ENCODE results near the gene NADSYN1. TPM values are rescaled to one million over a fixed set of nuclear protein-coding genes. Genes with fewer than 3 reads are reported as not detected.

The NADSYN1 gene
- total RNA-seq, 2 experiments from 2014 or later = 79.4 to 88.8 TPM

- POLR2A ChIA-PET = no interaction called here
- no peak for ATAC-seq
Observed at GRCh38 chr11:71466358-71466757, 13.4 kb downstream of the NADSYN1 start.

GRCh38 chr11:71467164-71467563 is 14.2 kb downstream of the NADSYN1 start:
- Mint-ChIP-seq H3K4me1 (no peaks in the 10 kb centered on the region), H3K36me3 (ENCODE audit: low read depth) (peaks cover 23% of the 10 kb centered on the region), H3K9me3 (ENCODE audit: low read depth) (no peaks in the 10 kb centered on the region), H3K4me3 (no peak overlapping the region), H3K27ac (no peak overlapping the region), H3K27me3 (no peaks in the 10 kb centered on the region)
- ChIA-PET POLR2A (interaction anchor here (0.6 kb wide), 1 partner anchor 21 kb away, joined by 3 read pairs; no protein-coding TSS in a partner anchor), CTCF (no interaction called here)
- DNase-seq (no peak), ATAC-seq (no peak)
- intact Hi-C loops (cut with DNase I, micrococcal nuclease) = no loop called here

More at GRCh38 chr11:71466358-71466757, 13.4 kb downstream of the NADSYN1 start:
- CTCF ChIA-PET = no interaction called here
- Mint-ChIP-seq H3K36me3 (ENCODE audit: low read depth) (peaks cover 26% of the 10 kb centered on the region), H3K27ac (no peak overlapping the region), H3K9me3 (ENCODE audit: low read depth) (no peaks in the 10 kb centered on the region), H3K27me3 (no peaks in the 10 kb centered on the region), H3K4me3 (no peak overlapping the region), H3K4me1 (no peaks in the 10 kb centered on the region)
- intact Hi-C loops (cut with DNase I, micrococcal nuclease) = no loop called here
- DNase-seq = no peak

GRCh38 chr11:71470946-71471345 is 17.9 kb downstream of the NADSYN1 start:
- ATAC-seq = no peak

GRCh38 chr11:71472357-71472885 is 19.4 kb downstream of the NADSYN1 start:
- intact Hi-C loops (cut with DNase I, micrococcal nuclease) = no loop called here
- H3K27ac Mint-ChIP-seq = no peak overlapping the region
- H3K27me3 Mint-ChIP-seq = no peaks in the 10 kb centered on the region
- no peak for DNase-seq
- ChIA-PET POLR2A (no interaction called here), CTCF (no interaction called here)
- no peak for ATAC-seq
- H3K9me3 Mint-ChIP-seq (ENCODE audit: low read depth) = no peaks in the 10 kb centered on the region
- H3K4me3 Mint-ChIP-seq = no peak overlapping the region
- peaks cover 20% of the 10 kb centered on the region for H3K36me3 Mint-ChIP-seq (ENCODE audit: low read depth)
- no peaks in the 10 kb centered on the region for H3K4me1 Mint-ChIP-seq

More at GRCh38 chr11:71470946-71471345, 17.9 kb downstream of the NADSYN1 start:
- no peak for DNase-seq
- no peaks in the 10 kb centered on the region for H3K4me1 Mint-ChIP-seq
- CTCF ChIA-PET = no interaction called here
- H3K4me3 Mint-ChIP-seq = no peak overlapping the region
- no peaks in the 10 kb centered on the region for H3K27me3 Mint-ChIP-seq
- H3K9me3 Mint-ChIP-seq (ENCODE audit: low read depth) = no peaks in the 10 kb centered on the region
- intact Hi-C loops (cut with DNase I, micrococcal nuclease) = no loop called here
- peaks cover 20% of the 10 kb centered on the region for H3K36me3 Mint-ChIP-seq (ENCODE audit: low read depth)
- peak overlapping the region; percentile 5 for H3K27ac Mint-ChIP-seq
- POLR2A ChIA-PET = no interaction called here

- no peak overlapping the region for H3K4me3 Mint-ChIP-seq
- CTCF ChIA-PET = no interaction called here
- no peaks in the 10 kb centered on the region for H3K27me3 Mint-ChIP-seq
- POLR2A ChIA-PET = no interaction called here
- H3K27ac Mint-ChIP-seq = no peak overlapping the region
- ATAC-seq (no peak), DNase-seq (no peak)
- H3K9me3 Mint-ChIP-seq (ENCODE audit: low read depth) = no peaks in the 10 kb centered on the region
- no peaks in the 10 kb centered on the region for H3K4me1 Mint-ChIP-seq
- intact Hi-C loops (cut with DNase I, micrococcal nuclease) = no loop called here
- H3K36me3 Mint-ChIP-seq (ENCODE audit: low read depth) = peaks cover 24% of the 10 kb centered on the region
Observed at GRCh38 chr11:71472941-71473792, 20.2 kb downstream of the NADSYN1 start.

- intact Hi-C loops (cut with DNase I, micrococcal nuclease) = no loop called here
- Mint-ChIP-seq H3K36me3 (ENCODE audit: low read depth) (peaks cover 22% of the 10 kb centered on the region), H3K27ac (no peak overlapping the region), H3K9me3 (ENCODE audit: low read depth) (no peaks in the 10 kb centered on the region), H3K27me3 (no peaks in the 10 kb centered on the region), H3K4me3 (no peak overlapping the region), H3K4me1 (no peaks in the 10 kb centered on the region)
- ATAC-seq = no peak
- no peak for DNase-seq
- ChIA-PET CTCF (no interaction called here), POLR2A (no interaction called here)
Observed at GRCh38 chr11:71473793-71474080, 20.7 kb downstream of the NADSYN1 start.

GRCh38 chr11:71474141-71474770 is 21.3 kb downstream of the NADSYN1 start:
- peaks cover 24% of the 10 kb centered on the region for H3K36me3 Mint-ChIP-seq (ENCODE audit: low read depth)
- DNase-seq = no peak
- no peaks in the 10 kb centered on the region for H3K27me3 Mint-ChIP-seq
- no peak overlapping the region for H3K27ac Mint-ChIP-seq
- ChIA-PET CTCF (no interaction called here), POLR2A (no interaction called here)
- H3K4me3 Mint-ChIP-seq = no peak overlapping the region
- no peak for ATAC-seq
- no peaks in the 10 kb centered on the region for H3K9me3 Mint-ChIP-seq (ENCODE audit: low read depth)
- intact Hi-C loops (cut with DNase I, micrococcal nuclease) = no loop called here
- no peaks in the 10 kb centered on the region for H3K4me1 Mint-ChIP-seq

GRCh38 chr11:71474771-71475483 is 21.9 kb downstream of the NADSYN1 start:
- ChIA-PET CTCF (no interaction called here), POLR2A (no interaction called here)
- ATAC-seq (no peak), DNase-seq (no peak)
- intact Hi-C loops (cut with DNase I, micrococcal nuclease) = no loop called here
- H3K27ac Mint-ChIP-seq = no peak overlapping the region
- peaks cover 30% of the 10 kb centered on the region for H3K36me3 Mint-ChIP-seq (ENCODE audit: low read depth)
- no peaks in the 10 kb centered on the region for H3K27me3 Mint-ChIP-seq
- H3K4me1 Mint-ChIP-seq = no peaks in the 10 kb centered on the region
- no peaks in the 10 kb centered on the region for H3K9me3 Mint-ChIP-seq (ENCODE audit: low read depth)
- H3K4me3 Mint-ChIP-seq = no peak overlapping the region

- Mint-ChIP-seq H3K27me3 (no peaks in the 10 kb centered on the region), H3K36me3 (ENCODE audit: low read depth) (peaks cover 36% of the 10 kb centered on the region), H3K27ac (no peak overlapping the region), H3K9me3 (ENCODE audit: low read depth) (no peaks in the 10 kb centered on the region), H3K4me3 (no peak overlapping the region), H3K4me1 (no peaks in the 10 kb centered on the region)
- DNase-seq (no peak), ATAC-seq (no peak)
- ChIA-PET POLR2A (no interaction called here), CTCF (interaction anchor here (0.7 kb wide), 1 partner anchor 1741 kb away, joined by 3 read pairs; no protein-coding TSS in a partner anchor)
- intact Hi-C loops (cut with DNase I, micrococcal nuclease) = no loop called here
Observed at GRCh38 chr11:71476031-71476430, 23.0 kb downstream of the NADSYN1 start.

GRCh38 chr11:71476926-71477640 is 24.1 kb downstream of the NADSYN1 start:
- Mint-ChIP-seq H3K4me1 (no peaks in the 10 kb centered on the region), H3K27ac (no peak overlapping the region), H3K36me3 (ENCODE audit: low read depth) (peaks cover 42% of the 10 kb centered on the region), H3K9me3 (ENCODE audit: low read depth) (no peaks in the 10 kb centered on the region), H3K27me3 (no peaks in the 10 kb centered on the region), H3K4me3 (no peak overlapping the region)
- intact Hi-C loops (cut with DNase I, micrococcal nuclease) = no loop called here
- POLR2A ChIA-PET = no interaction called here
- no peak for ATAC-seq
- CTCF ChIA-PET = no interaction called here
- DNase-seq = no peak

GRCh38 chr11:71477641-71478527 is 24.9 kb downstream of the NADSYN1 start:
- Mint-ChIP-seq H3K27me3 (no peaks in the 10 kb centered on the region), H3K9me3 (ENCODE audit: low read depth) (no peaks in the 10 kb centered on the region), H3K36me3 (ENCODE audit: low read depth) (peaks cover 42% of the 10 kb centered on the region), H3K27ac (no peak overlapping the region), H3K4me3 (no peak overlapping the region), H3K4me1 (no peaks in the 10 kb centered on the region)
- ATAC-seq (no peak), DNase-seq (no peak)
- ChIA-PET POLR2A (no interaction called here), CTCF (interaction anchor here (0.7 kb wide), 1 partner anchor 31 kb away, joined by 3 read pairs; no protein-coding TSS in a partner anchor)
- intact Hi-C loops (cut with DNase I, micrococcal nuclease) = no loop called here

All from activated CD4-positive, alpha-beta T cell treated with anti-CD3 and anti-CD28 coated beads for 36 hours (primary cell).